ENCODE data around the gene GRK7. TPM values are rescaled to one million over a fixed set of nuclear protein-coding genes. Genes with fewer than 3 reads are reported as not detected.
A peak's percentile ranks its signal among the peaks of the same experiment; 100 is the strongest.

The GRK7 gene, protein sequence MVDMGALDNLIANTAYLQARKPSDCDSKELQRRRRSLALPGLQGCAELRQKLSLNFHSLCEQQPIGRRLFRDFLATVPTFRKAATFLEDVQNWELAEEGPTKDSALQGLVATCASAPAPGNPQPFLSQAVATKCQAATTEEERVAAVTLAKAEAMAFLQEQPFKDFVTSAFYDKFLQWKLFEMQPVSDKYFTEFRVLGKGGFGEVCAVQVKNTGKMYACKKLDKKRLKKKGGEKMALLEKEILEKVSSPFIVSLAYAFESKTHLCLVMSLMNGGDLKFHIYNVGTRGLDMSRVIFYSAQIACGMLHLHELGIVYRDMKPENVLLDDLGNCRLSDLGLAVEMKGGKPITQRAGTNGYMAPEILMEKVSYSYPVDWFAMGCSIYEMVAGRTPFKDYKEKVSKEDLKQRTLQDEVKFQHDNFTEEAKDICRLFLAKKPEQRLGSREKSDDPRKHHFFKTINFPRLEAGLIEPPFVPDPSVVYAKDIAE (N-terminal part only)
- not detected in 2 replicates for polyA plus RNA-seq (2014; cell fraction: cytosol; rRNA removed)
- polyA plus RNA-seq (2014; cell fraction: nucleus; rRNA removed), result not detected in 2 replicates

GRCh38 chr3:141763088-141763750 lies at the start of gene GRK7:
TSS of gene GRK7 (plus strand) at chr3:141763408. CDS start at chr3:141778285, 14,877 bp downstream.
- no peak for DNase-seq (ENCODE audit: low spot score)

GRCh38 chr3:141714671-141715070 lies 48.5 kb upstream of the GRK7 start:
- DNase-seq (ENCODE audit: low spot score), result no peak

- DNase-seq (ENCODE audit: low spot score), result no peak
These were observed 41.1 kb upstream of the GRK7 start for GRCh38 chr3:141722081-141722480.

DNA sequence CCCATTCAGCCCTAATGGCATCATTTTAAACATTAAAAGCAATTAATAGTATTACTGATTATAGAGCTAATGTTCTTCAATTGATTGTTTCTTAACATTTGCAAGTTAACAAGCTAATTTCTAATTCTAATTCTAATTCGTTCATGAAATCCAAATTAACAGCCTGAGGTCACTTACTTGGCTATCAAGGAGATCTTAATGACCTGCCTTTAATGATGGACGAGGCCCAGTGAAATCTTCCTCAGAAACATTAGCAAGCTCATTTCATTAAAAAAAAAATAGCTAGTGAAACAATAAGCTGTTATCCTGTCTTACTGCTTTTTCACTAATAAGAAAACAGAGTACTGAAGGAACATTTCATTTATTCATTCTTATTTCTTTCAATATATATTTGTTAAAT lies 40.6 kb upstream of the GRK7 start:
- DNase-seq (ENCODE audit: low spot score), result no peak

GRCh38 chr3:141723255-141723654 lies 40.0 kb upstream of the GRK7 start:
- no peak for DNase-seq (ENCODE audit: low spot score)

GRCh38 chr3:141724186-141724585 lies 39.0 kb upstream of the GRK7 start:
- DNase-seq (ENCODE audit: low spot score), result no peak

DNA sequence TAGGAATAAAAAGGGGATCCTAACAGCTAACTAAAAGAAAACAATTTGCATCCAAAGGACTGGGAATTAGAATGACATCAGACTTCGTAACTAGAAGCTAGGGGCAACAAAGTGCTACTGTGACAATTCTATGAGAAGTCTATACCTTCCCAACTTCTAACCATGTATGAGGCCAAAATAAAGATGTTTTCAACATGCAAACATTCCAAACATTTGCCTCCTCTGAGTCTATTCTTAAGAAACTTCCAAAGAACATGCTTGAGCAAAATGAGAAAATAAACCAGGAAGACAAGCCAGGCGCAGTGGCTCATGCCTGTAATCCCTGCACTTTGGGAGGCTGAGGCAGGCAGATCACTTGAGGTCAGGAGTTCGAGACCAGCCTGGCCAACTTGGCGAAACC lies 38.2 kb upstream of the GRK7 start:
- no peak for DNase-seq (ENCODE audit: low spot score)

GRCh38 chr3:141726483-141726882 lies 36.7 kb upstream of the GRK7 start:
- DNase-seq (ENCODE audit: low spot score), result no peak

DNA sequence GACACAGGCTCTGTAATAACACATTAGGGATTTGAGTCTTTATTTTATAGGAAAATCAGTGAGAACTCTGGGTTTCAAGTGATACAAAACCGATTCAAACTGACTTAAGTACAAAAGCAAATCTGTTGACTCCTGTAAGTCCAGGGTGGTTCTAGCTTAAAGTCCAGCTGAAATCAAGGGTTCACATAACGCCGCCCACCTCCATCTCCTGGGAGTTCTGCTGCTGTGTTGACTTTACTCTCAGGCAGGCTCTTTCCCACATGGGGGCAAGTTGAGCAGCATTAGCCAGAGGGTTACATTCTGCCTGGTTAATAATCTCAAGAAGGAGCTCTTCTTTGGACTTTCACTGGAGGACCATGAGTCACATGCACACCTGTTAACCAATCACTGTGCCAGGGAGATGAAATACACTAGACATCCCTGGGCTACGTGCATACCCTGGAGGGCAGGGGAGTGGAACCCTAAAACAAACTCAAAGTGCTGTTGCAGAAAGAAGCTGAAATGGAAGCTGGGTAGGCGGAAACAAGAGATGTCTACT lies 34.8 kb upstream of the GRK7 start:
- DNase-seq (ENCODE audit: low spot score), result no peak

- DNase-seq (ENCODE audit: low spot score), result no peak
These were observed 34.0 kb upstream of the GRK7 start for GRCh38 chr3:141729240-141729639.

DNA sequence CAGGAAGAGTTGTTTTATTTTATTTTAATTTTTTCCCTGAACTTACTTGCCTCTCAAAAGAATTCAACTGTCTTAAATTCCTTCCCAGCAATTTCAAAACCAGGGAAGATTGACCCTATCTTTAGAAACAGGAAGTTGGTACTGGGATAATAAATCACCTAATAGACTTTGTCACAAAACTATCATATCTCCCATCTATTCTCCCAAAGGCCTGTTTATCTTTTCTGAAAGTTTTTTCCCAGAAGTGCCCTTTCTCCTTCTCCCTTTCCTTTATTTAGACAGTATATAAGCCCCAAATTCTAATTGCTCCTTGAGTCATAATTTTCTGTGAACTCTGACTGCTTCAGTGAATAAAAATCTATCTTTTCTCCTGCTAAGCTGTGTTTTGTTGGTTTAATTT lies 28.0 kb upstream of the GRK7 start:
- DNase-seq (ENCODE audit: low spot score), result no peak

- no peak for DNase-seq (ENCODE audit: low spot score)
These were observed 27.3 kb upstream of the GRK7 start for GRCh38 chr3:141735770-141736465.

DNA sequence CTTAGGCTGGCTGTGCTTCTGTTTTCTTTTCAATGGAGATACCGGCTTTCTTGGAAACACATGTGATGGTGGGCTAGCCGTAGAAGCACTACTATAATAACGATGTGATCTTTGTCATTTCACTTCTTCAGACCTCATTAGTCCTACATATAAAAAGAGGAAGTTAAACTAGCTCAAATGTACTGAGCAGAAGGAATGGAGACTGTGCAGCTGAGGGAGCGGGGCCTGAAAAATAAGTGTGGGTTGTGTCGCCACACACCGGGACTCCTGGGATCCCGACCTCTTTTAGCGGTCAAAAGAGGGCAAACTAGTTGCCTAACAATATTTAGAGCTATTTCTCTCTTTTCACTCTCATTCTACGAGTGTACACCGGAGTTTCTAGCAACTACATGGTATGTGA lies 26.1 kb upstream of the GRK7 start:
- DNase-seq (ENCODE audit: low spot score), result no peak

- DNase-seq (ENCODE audit: low spot score), result no peak
These were observed 25.6 kb upstream of the GRK7 start for GRCh38 chr3:141737678-141738021.

DNA sequence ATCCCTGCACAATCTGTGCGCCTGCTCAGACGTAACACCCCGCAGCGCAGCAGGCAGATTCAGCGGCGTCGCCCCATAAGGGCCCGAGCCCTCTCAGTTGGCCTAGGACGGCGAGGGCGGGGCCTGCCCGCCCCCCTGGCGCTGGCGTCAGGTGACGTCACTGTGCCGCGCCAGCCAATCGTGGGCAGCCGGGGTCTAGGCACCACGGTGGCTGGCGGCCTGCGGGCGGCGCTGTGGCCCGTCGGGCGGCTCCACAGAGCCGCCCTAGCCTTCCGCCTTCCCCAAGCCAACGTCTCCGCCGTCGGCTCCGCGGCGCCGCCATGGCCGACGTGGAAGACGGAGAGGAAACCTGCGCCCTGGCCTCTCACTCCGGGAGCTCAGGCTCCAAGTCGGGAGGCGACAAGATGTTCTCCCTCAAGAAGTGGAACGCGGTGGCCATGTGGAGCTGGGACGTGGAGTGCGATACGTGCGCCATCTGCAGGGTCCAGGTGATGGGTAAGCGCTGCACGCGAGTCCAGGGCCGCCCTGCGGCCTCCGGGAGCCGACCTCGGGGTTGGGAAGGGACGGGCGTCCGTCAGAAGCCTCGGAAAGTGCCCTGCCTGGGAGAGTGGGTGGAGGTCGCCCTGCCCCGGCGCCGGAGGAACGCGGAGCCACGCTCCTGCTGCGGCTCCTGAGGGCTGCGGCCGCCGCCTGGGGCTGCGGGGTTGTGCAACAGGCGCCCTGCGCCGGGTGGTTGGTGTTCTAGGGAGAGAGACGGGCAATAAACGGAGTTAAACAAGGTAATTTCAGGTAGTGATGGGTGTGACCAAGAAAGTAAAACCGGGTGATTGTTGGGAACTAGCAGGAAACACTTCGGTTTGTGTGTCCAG lies 25.0 kb upstream of the GRK7 start, which contains the start of gene RNF7:
Gene RNF7, plus strand, starts transcription at position 277 of the 869 bp plus-strand sequence. Its CDS starts 44 bp downstream, at position 321.
- DNase-seq (ENCODE audit: low spot score), result peak; percentile 95

DNA sequence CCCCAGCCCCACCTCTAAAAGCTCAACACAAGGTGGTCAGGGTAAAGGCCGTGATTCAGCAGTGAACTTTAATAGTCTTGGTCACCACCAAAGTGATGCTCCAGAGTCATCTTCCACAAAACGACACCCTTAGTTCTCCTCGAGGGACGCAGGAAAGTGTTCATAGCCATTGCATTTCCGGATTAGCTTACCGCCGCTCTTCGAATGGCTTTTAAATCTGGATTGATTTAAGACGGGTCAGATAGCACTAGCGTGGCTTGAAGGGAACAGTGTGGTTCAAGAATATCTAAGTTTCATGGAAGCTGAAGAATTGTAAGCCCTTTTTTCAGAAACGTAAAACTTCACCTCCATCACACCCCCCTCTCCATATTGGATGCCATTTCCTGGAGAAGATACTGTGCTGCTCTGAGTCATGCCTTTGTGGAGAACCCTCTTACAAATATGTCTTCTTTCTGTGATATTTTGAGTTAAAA lies 24.3 kb upstream of the GRK7 start:
- DNase-seq (ENCODE audit: low spot score), result peak; percentile 19

DNA sequence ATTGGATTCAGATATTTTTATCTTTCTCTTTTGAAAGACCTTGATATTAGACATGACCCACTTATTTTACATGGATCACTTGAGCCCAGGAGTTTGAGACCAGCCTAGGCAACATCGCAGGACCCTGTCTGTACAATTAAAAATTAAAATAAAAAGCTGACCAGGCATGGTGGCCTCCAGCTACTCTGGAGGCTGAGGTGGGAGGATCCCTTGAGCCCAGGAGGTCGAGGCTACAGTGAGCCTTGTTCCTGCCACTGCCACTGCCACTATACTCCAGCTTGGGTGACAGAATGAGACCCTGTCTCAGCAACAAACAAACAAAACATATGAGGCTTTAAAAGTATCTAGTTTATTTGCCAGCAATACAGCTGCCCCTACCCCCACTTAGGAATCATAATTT lies 23.5 kb upstream of the GRK7 start:
- no peak for DNase-seq (ENCODE audit: low spot score)

- DNase-seq (ENCODE audit: low spot score), result no peak
These were observed 22.9 kb upstream of the GRK7 start for GRCh38 chr3:141740349-141740748.

DNA sequence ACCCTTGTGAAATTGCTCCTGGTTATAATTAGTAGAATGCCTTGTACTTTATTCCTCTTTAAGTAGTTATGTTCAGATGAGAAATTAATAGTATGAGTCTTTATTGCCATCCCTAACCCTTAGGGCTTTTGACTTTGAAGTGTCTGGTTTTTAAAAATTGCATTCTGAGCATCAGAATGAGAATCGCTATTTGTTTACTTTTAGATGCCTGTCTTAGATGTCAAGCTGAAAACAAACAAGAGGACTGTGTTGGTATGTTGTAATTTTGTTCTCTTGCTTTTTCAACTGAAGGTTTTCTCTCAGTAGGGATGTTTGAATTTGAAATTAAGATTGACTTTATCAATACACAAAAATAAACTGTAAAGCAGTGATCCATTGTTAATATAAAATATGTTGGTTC lies 19.9 kb upstream of the GRK7 start:
- no peak for DNase-seq (ENCODE audit: low spot score)

DNA sequence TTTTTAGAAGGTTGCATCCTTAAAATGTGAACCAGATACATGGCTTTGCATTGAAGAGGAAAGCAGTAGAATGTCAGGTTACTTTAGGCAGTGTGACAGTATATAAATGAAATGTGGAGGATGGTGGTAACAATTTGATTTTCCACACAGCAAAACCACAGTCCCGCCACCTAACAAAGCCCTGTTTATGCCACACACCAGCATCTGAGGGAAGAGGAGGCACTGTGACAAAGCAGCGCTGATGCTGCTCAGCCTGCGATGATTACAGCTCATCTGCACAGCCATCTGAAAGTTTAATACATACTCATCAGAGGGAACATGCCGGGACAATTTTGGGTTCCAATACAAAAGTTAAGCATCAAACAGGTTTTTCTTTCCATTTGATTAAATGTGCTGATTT lies 16.2 kb upstream of the GRK7 start:
- no peak for DNase-seq (ENCODE audit: low spot score)

DNA sequence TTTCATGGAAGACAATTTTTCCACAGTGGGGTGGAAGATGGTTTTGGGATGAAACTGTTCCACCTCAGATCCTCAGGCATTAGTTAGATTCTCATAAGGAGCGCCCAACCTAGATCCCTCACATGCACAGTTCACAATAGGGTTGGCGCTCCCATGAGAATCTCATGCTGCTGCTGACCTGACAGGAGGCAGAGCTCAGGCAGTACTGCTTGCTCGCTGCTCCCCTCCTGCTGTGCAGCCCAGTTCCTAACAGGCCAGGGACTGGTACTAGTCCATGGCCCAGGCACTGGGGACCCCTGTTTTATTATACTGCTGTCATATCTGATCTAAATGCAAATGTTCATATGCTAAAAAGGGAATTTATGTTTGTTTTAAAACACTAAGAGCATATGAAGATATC lies 9.8 kb upstream of the GRK7 start:
- DNase-seq (ENCODE audit: low spot score), result no peak

Data from SK-N-DZ (cell line).